ENCODE measurements around the gene RCCD1.

GRCh38 chr15:90962021-90962420, 7.3 kb downstream of the RCCD1 start:
- TF ChIP-seq GATA2 (IDR thresholded peaks at IDR 0.05; ENCODE audit: low read depth, low read length) (no peak), GATA3 (IDR thresholded peaks at IDR 0.05; ENCODE audit: low read depth, low read length) (no peak)

Measured in SH-SY5Y (cell line).